Adrenal gland (tissue), 12 donors: Measurements from ENCODE around the gene SH2D6. TPM values are rescaled to one million over a fixed set of nuclear protein-coding genes. Genes with fewer than 3 reads are reported as not detected.

ENCODE experiments used
- DNase-seq, 7 donors: peaks; one replicate each; pipeline ENCODE4 v3.0.0-alpha.2; 2019 to 2020
- H3K27ac ChIP-seq, 5 donors: fragments of 200-600 bp; sonication (generic) in 4 of 5; 1 replicate in 3 of 5; 2 replicates in 2 of 5; pipeline versions ENCODE4 v1.5.1 to v1.8.0; 2016 to 2020; ENCODE audit warnings: mild to moderate bottlenecking in 1 of 5
- H3K27me3 ChIP-seq: fragments of 200-600 bp; 2 replicates; pipeline ENCODE4 v1.8.0; 2021
- H3K36me3 ChIP-seq, 2 donors: fragments of 200-600 bp; replicated peaks in 1 of 2; 1 replicate in 1 of 2; 2 replicates in 1 of 2; pipeline versions ENCODE4 v1.5.1 to v1.8.0; 2018 to 2022
- H3K4me1 ChIP-seq, 2 donors: fragments of 200-600 bp; replicated peaks in 1 of 2; 1 replicate in 1 of 2; 2 replicates in 1 of 2; pipeline versions ENCODE4 v1.5.1 to v1.8.0; 2018 to 2021
- H3K4me3 ChIP-seq, 4 donors: fragments of 200-600 bp; sonication (generic) in 3 of 4; one replicate each; pipeline ENCODE4 v1.5.1; 2016 to 2018
- H3K9me3 ChIP-seq, 3 donors: fragments of 200-600 bp; sonication (generic) in 1 of 3; replicated peaks in 1 of 3; 1 replicate in 2 of 3; 2 replicates in 1 of 3; pipeline versions ENCODE4 v1.5.1 to v1.8.0; 2016 to 2021
- POLR2A ChIP-seq, 2 donors: fragments of 450-650 bp; IDR thresholded peaks; one replicate each; pipeline ENCODE4 v1.6.1; 2017; ENCODE audit warnings: antibody characterized with exemption in 2 of 2, mild to moderate bottlenecking in 2 of 2, moderate library complexity in 1 of 2
- WGBS, 4 donors: extraction: QIAGEN DNeasy Blood & Tissue Kit in 2 of 4; methylation state at CpG; one replicate each; pipeline versions ENCODE4 v1.1.5 to v1.1.7; 2013 to 2017; 5-methylcytosine and 5-hydroxymethylcytosine counted together
- intact Hi-C, 2 donors: fragments of 100-400 bp; cut with DNase I; formaldehyde crosslinking; loops; one replicate each; pipeline versions ENCODE4 v1.14.1 to v1.15.0; 2022 to 2023
- polyA plus RNA-seq, 3 donors: library from polyadenylated mRNA; stranded (reverse); fragments of 200-250 nt in 2 of 3; fragments of 350-450 nt in 1 of 3; fragmentation: Illumina TruSeq in 1 of 3; extraction: RNeasy Lipid Tissue Mini Kit (QIAGEN cat#74804) in 1 of 3; gene quantifications; one replicate each; pipeline ENCODE4 v1.2.3, GENCODE V29; 2013 to 2014
- total RNA-seq, 9 donors: library from RNA; depleted of rRNA in 4 of 9; stranded (reverse); fragments of >200 nt in 4 of 9; fragments of 120-200 nt in 1 of 9; fragmentation: NEBNext Ultra II Directional in 1 of 9; extraction: Animal tissue kit (Norgen Biotek cat#: 25700) in 1 of 9; gene quantifications; one replicate each; pipeline versions ENCODE4 v1.1.0 to v1.2.4, GENCODE V29; 2013 to 2023
- TF ChIP-seq, protein P1 (sequence below), 6 experiments: fragments of 450-650 bp in 4 of 6; fragments of 200-600 bp in 2 of 6; sonication (generic) in 1 of 6; IDR thresholded peaks; 1 replicate in 5 of 6; 2 replicates in 1 of 6; pipeline versions ENCODE4 v1.5.1 to v1.8.0; 2016 to 2021; ENCODE audit warnings: antibody characterized with exemption in 6 of 6, mild to moderate bottlenecking in 2 of 6, moderate library complexity in 1 of 6
- donor health status: healthy with polysubstance abuse.
- donor health status: Bipolar disorder and iron deficiency.
- donor health status: DM: yes; HTN: yes; CAD: no.
- donor health status: DM: no; HTN: no; CAD: no.
- donor health status: DM: no; HTN: no; CAD: no.
- donor health status: DM: yes; HTN: yes; CAD: no.

The SH2D6 gene
- total and polyA plus RNA-seq, 12 donors, result 0.53 to 4.2 (median 0.74) TPM; not detected in 5

DNA sequence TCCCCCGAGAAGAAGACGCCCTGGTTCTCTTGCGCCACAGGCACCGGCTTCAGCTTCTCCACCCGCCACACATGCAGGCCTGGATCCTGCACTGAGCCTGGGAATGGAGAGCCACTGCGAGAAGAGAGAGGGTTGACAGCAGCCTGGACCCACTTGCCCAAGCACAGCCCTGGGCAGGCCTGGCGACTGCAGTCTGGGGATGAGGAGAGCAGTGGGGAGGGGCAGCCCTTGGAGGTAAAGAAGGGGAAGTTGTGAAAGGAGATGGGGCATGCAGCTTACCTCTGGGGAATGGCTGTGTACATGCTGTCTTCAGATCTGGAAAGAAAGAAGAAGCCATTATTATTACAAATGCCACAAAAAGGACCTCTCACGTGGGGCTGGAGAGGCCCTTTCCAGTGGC lies 16.7 kb upstream of the SH2D6 start:
- TF ChIP-seq, protein P1, sequence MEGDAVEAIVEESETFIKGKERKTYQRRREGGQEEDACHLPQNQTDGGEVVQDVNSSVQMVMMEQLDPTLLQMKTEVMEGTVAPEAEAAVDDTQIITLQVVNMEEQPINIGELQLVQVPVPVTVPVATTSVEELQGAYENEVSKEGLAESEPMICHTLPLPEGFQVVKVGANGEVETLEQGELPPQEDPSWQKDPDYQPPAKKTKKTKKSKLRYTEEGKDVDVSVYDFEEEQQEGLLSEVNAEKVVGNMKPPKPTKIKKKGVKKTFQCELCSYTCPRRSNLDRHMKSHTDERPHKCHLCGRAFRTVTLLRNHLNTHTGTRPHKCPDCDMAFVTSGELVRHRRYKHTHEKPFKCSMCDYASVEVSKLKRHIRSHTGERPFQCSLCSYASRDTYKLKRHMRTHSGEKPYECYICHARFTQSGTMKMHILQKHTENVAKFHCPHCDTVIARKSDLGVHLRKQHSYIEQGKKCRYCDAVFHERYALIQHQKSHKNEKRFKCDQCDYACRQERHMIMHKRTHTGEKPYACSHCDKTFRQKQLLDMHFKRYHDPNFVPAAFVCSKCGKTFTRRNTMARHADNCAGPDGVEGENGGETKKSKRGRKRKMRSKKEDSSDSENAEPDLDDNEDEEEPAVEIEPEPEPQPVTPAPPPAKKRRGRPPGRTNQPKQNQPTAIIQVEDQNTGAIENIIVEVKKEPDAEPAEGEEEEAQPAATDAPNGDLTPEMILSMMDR (IDR thresholded peaks at IDR 0.05), result no peak
- no peak for TF ChIP-seq POLR2A (IDR thresholded peaks at IDR 0.05)
- no peak for DNase-seq

DNA sequence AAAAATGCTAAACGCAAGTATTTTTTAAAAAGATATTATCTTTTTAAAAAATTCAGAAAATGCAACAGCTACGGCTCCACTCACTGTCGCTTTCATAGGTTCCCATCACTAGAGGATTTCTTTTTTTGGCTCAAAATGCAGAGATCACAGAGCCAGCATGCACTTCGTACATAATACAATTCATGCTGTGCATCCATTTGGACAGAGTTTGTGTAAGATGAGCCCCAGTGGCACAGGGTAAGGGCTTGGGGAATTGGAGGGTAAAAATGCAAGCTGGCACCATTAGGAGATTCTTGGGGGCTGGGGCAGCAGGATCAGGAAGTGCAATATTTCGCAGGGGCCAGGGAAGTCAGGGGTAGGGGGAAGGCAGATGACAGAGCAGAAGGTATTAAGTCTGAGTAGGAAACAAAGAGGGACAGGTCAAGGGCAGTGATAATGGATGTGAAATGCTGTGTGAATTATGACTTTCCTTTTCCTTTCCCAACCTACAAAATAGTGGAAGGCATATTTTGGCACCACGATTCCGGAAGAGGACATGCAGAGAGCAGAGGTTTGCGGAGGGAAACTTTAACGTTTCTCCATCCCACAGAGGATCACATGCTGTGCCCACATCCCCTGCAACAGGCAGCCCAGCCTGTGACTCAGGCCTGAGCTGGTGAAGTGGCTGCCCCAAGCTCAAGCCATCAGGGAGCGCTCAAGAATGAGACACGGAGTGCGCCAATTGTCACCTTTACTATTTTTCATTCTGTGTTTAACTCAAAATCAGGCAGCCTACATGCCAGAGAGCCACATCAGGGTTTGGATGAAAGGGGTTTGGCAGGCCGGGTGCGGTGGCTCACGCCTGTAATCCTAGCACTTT lies 13.1 kb upstream of the SH2D6 start:
- H3K27ac ChIP-seq, result peak overlapping the region in 4 of 5 donors; percentile 7 to 77 (median 36)
- no peaks in the 10 kb centered on the region for H3K36me3 ChIP-seq
- intact Hi-C loops, result no loop called here
- WGBS, 4 donors, result 50 to 60% (median 56%) methylated on average over 12 to 15 of the region's 15 CpGs
- no peak overlapping the region for H3K4me3 ChIP-seq
- peak; percentile 44 to 68 (median 53) for DNase-seq
- no peaks in the 10 kb centered on the region for H3K27me3 ChIP-seq
- H3K4me1 ChIP-seq, result no peaks in the 10 kb centered on the region
- TF ChIP-seq POLR2A (IDR thresholded peaks at IDR 0.05), result no peak
- TF ChIP-seq, protein P1 (IDR thresholded peaks at IDR 0.05), result no peak
- H3K9me3 ChIP-seq, result no peaks in the 10 kb centered on the region

More for the DNA sequence above, 16.7 kb upstream of the SH2D6 start:
- H3K27ac ChIP-seq, result no peak overlapping the region
- H3K36me3 ChIP-seq, result no peaks in the 10 kb centered on the region
- no peaks in the 10 kb centered on the region for H3K4me1 ChIP-seq
- intact Hi-C loops, result no loop called here
- no peak overlapping the region for H3K4me3 ChIP-seq
- H3K27me3 ChIP-seq, result no peaks in the 10 kb centered on the region
- H3K9me3 ChIP-seq, result no peaks in the 10 kb centered on the region
- WGBS, 4 donors, result 85 to 95% (median 92%) methylated on average over 8 of the region's 8 CpGs

DNA sequence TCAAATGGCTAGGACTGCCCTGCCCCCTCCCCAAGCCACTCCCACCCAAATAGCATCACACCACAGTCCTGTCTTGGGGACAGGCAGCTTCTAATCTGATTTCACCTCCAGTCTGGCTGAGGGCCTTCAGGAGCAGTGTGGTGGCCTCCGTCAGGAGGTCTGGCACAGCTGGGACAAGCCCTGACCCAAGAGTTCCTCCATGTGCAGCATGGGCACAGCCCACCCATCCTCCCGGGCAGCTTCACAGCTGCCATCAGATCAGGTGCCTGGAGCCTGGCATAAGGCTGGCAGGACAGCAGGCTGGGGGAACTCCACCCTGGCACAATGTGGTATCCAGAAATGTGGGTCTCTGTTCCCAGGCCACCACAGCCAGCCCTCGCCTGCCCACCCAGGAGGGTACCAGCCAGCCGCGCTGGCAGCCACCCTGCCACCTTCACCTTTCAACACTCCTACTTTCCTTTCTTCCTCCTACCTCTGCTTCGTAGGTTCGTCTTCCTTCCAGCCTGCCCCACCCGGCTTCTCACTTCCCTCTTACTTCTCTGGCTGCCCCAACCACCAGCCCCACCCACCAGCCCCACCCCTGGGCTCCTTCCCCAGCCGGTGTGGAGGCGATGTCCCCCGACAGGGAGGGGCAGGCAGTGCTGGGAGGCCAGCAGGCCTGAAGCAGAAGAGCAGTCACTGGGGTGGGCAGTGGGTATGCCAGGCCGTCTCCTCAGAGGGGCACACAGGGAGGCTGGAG lies 8.5 kb upstream of the SH2D6 start, which contains the start of gene CAPG:
Gene CAPG, minus strand, starts transcription at position 522 of the 739 bp plus-strand sequence. CDS start 8,221 bp downstream, outside the sequence.
- TF ChIP-seq POLR2A (IDR thresholded peaks at IDR 0.05), result no peak
- TF ChIP-seq, protein P1 (IDR thresholded peaks at IDR 0.05), result no peak
- no peaks in the 10 kb centered on the region for H3K9me3 ChIP-seq
- H3K36me3 ChIP-seq, result no peaks in the 10 kb centered on the region
- H3K4me1 ChIP-seq, result peaks cover 0 to 7% of the 10 kb centered on the region in 2 donors
- H3K27me3 ChIP-seq, result no peaks in the 10 kb centered on the region
- H3K27ac ChIP-seq, result peak within 1 kb of the TSS in 1 of 5 donors; percentile 72
- WGBS, 4 donors, result 55 to 74% (median 64%) methylated on average over 12 of the region's 12 CpGs
- intact Hi-C loops, result no loop called here
- H3K4me3 ChIP-seq, result peak within 1 kb of the TSS in 1 of 4 donors; percentile 23
- peak in 1 of 7 donors; percentile 29 for DNase-seq
